Nephron (organoid): ENCODE data around the gene DGKZ.
A peak's percentile ranks its signal among the peaks of the same experiment; 100 is the strongest.
"Not testable (repeated sequence)": the region's sequence is repeated elsewhere in the genome, so short reads cannot be mapped to it uniquely, and the experiment has no call there.

Source experiments
- H3K27ac Mint-ChIP-seq, 3 experiments: 2 replicates each; pipeline ENCODE4 v1.8.0; 2020; ENCODE audit warnings: mixed read lengths in 3 of 3, mild to moderate bottlenecking in 2 of 3, moderate library complexity in 1 of 3
- H3K27me3 Mint-ChIP-seq: 2 replicates; pipeline ENCODE4 v1.8.0; 2021; ENCODE audit warnings: low read depth, mild to moderate bottlenecking, moderate library complexity, mixed read lengths
- H3K36me3 Mint-ChIP-seq: 2 replicates; pipeline ENCODE4 v1.8.0; 2020; ENCODE audit warnings: low read depth, mixed read lengths
- H3K4me1 Mint-ChIP-seq: 2 replicates; pipeline ENCODE4 v1.8.0; 2020; ENCODE audit warnings: mixed read lengths
- H3K4me3 Mint-ChIP-seq, 3 experiments: 2 replicates each; pipeline ENCODE4 v1.8.0; 2020; ENCODE audit warnings: mild to moderate bottlenecking in 3 of 3, mixed read lengths in 3 of 3, moderate library complexity in 2 of 3
- H3K9me3 Mint-ChIP-seq: 2 replicates; pipeline ENCODE4 v1.8.0; 2020; ENCODE audit warnings: mixed read lengths
- CTCF ChIP-seq, 3 experiments: fragments of 200-600 bp; sonication (generic); IDR thresholded peaks; one replicate each; pipeline ENCODE4 v1.5.0; 2021; ENCODE audit warnings: antibody characterized with exemption in 3 of 3; ENCODE audit not compliant: unreplicated experiment in 3 of 3

The DGKZ gene

GRCh38 chr11:46346886-46347636, at the start of gene DGKZ:
DGKZ (plus strand) TSS chr11:46347463; CDS start chr11:46347660, 197 bp downstream.
- peak; percentile 72 to 81 (median 74) for TF ChIP-seq CTCF (IDR thresholded peaks at IDR 0.05; ENCODE audit: unreplicated experiment in 3 of 3)
- peaks cover 16% of the 10 kb centered on the region for H3K27me3 Mint-ChIP-seq
- no peaks in the 10 kb centered on the region for H3K9me3 Mint-ChIP-seq
- H3K36me3 Mint-ChIP-seq = no peaks in the 10 kb centered on the region
- H3K4me3 Mint-ChIP-seq = peak within 1 kb of the TSS; percentile 85 to 92 (median 89)
- peaks cover 60% of the 10 kb centered on the region for H3K4me1 Mint-ChIP-seq
- H3K27ac Mint-ChIP-seq = peak within 1 kb of the TSS in 2 of 3 experiments; percentile 2 to 46

GRCh38 chr11:46298699-46299433, 48.4 kb upstream of the DGKZ start:
- TF ChIP-seq CTCF (IDR thresholded peaks at IDR 0.05; ENCODE audit: unreplicated experiment in 3 of 3) = no peak
- peak overlapping the region in 2 of 3 experiments; percentile 29 to 90 for H3K27ac Mint-ChIP-seq
- no peaks in the 10 kb centered on the region for H3K9me3 Mint-ChIP-seq
- H3K4me1 Mint-ChIP-seq = peaks cover 31% of the 10 kb centered on the region
- H3K27me3 Mint-ChIP-seq = peaks cover 2% of the 10 kb centered on the region
- peaks cover 5% of the 10 kb centered on the region for H3K36me3 Mint-ChIP-seq
- H3K4me3 Mint-ChIP-seq = no peak overlapping the region

DNA sequence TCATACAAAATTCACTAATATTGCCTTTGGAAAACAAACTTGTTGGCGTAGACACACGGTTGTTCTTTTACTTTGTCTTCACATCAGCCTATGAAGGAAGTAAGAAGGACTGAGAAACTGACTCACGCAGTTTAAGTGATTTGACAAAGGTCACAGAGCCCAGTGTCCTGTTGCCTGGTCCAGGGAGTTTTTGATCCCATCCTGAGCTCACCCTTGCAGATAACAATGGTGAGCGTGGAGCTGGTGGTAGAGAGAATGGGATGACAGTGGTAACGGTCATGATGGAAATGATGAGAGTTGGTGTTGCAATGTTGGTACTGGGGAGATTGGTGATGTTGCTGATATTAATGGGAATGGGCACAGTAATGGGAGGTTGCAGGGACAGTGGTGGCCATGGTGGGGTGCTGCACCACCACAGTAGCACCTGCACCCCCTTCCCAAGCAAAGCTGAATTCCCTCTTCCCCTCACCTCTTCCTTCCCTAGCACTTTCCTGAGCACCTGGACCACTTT, 47.8 kb upstream of the DGKZ start:
- Mint-ChIP-seq H3K27me3 (no peaks in the 10 kb centered on the region), H3K9me3 (no peaks in the 10 kb centered on the region), H3K4me1 (peaks cover 25% of the 10 kb centered on the region), H3K36me3 (peaks cover 5% of the 10 kb centered on the region), H3K27ac (peak overlapping the region in 2 of 3 experiments; percentile 13 to 29), H3K4me3 (no peak overlapping the region)
- no peak for TF ChIP-seq CTCF (IDR thresholded peaks at IDR 0.05; ENCODE audit: unreplicated experiment in 3 of 3)

DNA sequence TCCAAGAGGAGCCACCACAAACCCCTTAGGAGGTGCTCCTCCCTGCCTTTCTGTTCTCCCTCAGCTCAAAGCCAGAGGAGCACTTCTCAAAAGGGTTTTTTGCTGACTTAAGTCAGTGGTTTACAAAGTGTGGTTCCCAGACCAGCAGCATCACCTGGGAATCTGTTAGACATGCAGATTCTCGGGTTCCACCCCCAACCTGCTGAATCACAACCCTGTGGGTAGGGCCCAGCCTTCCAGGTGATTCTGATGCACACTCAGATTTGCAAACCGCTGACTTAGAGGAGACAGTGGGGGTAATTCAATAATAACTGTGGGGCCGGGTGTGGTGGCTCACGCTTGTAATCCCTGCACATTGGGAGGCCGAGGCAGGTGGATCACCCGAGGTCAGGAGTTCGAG, 47.0 kb upstream of the DGKZ start:
- Mint-ChIP-seq H3K4me1 (peaks cover 23% of the 10 kb centered on the region), H3K27me3 (no peaks in the 10 kb centered on the region), H3K9me3 (no peaks in the 10 kb centered on the region), H3K27ac (no peak overlapping the region), H3K4me3 (no peak overlapping the region), H3K36me3 (peaks cover 5% of the 10 kb centered on the region)
- no peak for TF ChIP-seq CTCF (IDR thresholded peaks at IDR 0.05; ENCODE audit: unreplicated experiment in 3 of 3)

GRCh38 chr11:46302866-46303265, 44.4 kb upstream of the DGKZ start:
- no peaks in the 10 kb centered on the region for H3K27me3 Mint-ChIP-seq
- peaks cover 14% of the 10 kb centered on the region for H3K4me1 Mint-ChIP-seq
- TF ChIP-seq CTCF (IDR thresholded peaks at IDR 0.05; ENCODE audit: unreplicated experiment in 3 of 3) = no peak
- no peaks in the 10 kb centered on the region for H3K9me3 Mint-ChIP-seq
- peaks cover 5% of the 10 kb centered on the region for H3K36me3 Mint-ChIP-seq
- no peak overlapping the region for H3K27ac Mint-ChIP-seq
- H3K4me3 Mint-ChIP-seq = no peak overlapping the region

DNA sequence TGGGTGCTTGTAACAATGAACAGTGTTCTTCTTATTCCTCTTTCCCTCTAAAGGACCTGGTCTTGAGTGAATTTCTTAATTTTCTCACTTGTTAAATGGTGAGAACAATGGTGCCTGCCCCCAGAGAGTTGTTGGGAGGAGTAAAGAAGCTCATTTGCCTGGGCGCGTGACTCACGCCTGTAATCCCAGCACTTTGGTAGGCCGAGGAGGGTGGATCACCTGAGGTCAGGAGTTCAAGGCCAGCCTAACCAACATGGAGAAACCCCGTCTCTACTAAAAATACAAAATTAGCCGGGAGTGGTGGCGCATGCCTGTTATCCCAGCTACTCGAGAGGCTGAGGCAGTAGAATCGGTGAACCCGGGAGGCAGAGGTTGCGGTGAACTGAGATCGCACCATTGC, 43.2 kb upstream of the DGKZ start:
- H3K9me3 Mint-ChIP-seq, H3K36me3 Mint-ChIP-seq, H3K4me3 Mint-ChIP-seq, H3K27ac Mint-ChIP-seq, H3K27me3 Mint-ChIP-seq: not testable (repeated sequence)
- H3K4me1 Mint-ChIP-seq = peaks cover 16% of the 10 kb centered on the region
